Stimulated activated CD4-positive, alpha-beta T cell treated with anti-CD3 and anti-CD28 coated beads, Interleukin-2, amount 100 ng/mL, for 24 hours (primary cell): ENCODE results near the gene CDH3.
A peak's percentile ranks its signal among the peaks of the same experiment; 100 is the strongest.

Experiments
- DNase-seq, 2 donors: peaks; one replicate each; pipeline ENCODE4 v3.0.0-alpha.2; 2020

The CDH3 gene

DNA sequence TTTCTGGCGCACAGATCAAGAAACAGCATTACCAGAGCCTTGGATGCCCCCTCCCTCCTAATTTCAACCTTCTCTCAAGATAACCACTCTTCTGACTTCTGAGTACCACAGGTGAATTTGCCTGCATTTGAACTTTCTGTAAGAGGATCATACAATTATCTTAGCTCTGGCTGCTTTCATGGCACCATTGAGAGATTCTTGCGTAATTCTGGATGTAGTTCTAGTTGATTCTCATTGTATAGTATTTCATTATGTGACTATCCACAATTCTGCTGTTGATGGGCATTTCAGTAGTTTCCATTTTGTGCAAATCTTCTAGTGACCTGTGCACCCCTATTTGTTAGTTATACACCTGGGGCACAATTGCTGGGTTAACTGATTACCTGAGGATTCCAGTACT lies 7.5 kb downstream of the CDH3 start:
- no peak for DNase-seq

DNA sequence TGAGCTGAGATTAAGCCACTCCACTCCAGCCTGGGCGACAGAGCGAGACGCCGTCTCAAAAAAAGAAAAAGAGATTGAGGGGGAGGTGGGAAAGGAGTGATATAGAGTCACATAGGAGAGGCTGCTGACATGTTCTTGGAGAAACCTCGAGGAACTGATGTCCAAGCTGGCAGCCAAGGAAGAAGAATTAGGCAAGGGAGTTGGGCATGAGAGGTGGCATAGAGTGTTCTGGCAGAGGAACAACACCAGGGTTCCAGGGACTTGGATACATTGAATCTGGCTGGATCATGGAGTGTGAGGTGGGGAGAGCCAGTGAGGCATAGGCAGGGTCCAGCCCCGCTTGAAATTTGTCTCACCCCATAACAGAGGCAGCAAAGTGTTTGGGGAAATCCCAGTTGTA lies 10.7 kb downstream of the CDH3 start:
- no peak for DNase-seq

DNA sequence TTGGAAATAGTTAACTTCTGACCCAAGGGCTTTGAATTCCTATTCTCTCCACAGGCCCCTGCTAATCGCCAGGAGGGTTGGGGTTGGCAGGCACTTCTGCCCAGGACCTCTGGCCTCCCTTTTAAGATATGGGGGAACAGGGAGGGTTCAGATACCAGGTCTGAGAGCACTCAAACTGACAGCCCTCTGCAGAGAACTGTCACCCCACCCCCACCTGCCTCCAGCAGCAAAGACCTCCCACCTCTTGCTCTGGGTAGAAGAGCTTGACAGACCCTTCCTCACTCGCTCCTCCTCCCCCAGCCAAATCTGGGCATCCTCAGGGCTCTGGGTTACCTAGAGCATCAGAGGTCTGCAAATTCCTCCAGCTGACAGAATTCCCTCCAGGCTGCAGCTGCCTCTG lies 11.6 kb downstream of the CDH3 start:
- DNase-seq: no peak

- DNase-seq: no peak
Observed at GRCh38 chr16:68658341-68658973, 13.3 kb downstream of the CDH3 start.

DNA sequence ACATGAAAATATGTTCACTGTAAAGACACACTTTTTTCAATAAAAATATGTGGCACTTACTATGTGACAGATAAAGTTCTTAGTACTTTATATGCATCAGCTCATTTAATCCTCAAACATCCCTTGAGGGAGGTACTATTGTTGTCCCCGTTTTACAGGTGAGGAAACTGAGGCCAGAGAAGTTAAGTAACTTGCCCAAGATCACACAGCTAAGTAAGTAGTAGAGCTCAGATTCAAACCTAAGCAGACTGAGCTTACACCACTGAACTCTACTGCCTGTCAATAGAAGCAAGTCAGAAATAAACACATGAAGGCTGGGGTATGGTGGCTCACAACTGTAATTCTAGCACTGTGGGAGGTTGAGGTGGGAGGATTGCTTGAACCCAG lies 13.9 kb downstream of the CDH3 start:
- no peak for DNase-seq

DNA sequence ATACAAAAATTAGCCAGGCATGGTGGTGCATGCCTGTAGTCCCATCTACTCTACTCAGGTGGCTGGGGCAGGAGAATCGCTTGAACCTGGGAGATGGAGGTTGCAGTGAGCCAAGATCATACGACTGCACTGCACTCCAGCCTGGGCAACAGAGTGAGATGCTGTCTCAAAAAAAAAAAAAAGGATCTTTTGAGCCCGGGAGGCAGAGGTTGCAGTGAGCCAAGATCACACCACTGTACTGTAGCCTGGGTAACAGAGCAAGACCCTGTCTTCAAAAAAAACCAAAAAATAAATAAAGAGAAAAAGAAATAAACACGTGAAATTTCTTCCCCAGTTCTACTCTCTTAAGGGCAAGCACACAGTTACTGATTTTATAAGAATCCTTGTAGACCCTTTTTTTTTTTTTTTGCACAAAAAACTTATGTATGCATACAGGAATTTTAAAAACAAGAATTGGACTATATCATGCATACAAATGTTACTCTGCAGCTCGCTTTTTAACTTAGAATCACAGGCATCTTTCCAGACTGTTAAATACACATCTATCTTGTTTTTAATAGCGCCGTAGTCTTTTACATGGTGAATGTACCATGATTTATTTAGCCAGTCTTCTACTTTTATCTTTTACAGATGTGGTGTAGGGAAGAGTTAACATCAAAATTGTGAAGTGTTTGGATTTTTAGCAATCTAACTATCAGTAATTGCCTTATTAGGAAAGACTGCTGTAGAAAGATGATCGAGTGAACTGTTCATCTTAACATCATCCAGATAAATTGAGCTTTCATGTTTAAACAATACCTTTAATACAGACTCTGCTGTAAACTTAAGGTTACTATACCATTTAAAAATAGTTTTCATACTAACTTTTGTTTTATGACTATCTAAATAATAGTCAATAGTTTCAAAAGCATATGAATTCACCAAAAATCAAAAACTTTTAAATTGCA lies 14.6 kb downstream of the CDH3 start:
- DNase-seq: no peak

DNA sequence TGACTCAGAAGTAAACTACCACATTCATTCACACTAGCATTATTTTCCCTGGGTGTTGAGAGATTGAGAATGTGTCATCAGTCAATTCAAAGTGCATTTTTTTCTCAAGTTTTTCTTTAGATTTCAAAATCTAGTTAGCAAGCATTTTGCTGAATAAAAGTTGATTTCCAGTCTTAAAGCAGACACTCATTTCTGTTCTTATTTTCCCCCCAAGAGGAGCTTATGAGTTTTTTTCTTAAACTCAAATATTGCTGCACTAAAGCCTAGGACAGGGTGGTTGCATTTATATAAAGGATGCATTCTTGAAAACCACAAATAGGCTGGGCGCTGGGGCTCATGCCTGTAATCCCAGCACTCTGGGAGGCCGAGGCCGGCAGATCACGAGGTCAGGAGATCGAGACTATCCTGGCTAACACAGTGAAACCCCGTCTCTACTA lies 15.3 kb downstream of the CDH3 start:
- no peak for DNase-seq

- DNase-seq: no peak
Observed at GRCh38 chr16:68662035-68662434, 16.9 kb downstream of the CDH3 start.

- no peak for DNase-seq
Observed at GRCh38 chr16:68664297-68664696, 19.2 kb downstream of the CDH3 start.

GRCh38 chr16:68665501-68665900 lies 20.4 kb downstream of the CDH3 start:
- no peak for DNase-seq

DNA sequence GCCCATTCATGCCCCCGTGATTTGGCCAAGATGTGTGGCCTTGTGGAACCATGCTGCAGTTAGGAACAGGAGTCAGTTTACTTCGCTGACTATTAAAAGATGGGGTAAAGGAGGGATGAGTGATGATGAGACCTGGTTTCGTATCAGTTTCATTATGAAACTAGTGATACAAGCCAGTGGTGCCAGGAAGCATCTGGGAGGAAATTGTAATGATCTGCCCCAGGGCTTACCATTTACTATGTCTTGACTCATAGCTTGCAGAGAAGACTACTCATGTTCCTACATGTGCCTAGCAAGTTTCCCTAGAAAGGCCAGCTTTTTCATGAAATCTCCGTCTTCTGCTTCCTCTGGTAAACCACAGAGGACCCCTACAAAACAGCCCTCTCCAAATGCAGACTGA lies 23.2 kb downstream of the CDH3 start:
- DNase-seq: peak in 1 of 2 donors; percentile 24

- DNase-seq: no peak
Observed at GRCh38 chr16:68676113-68676860, 31.2 kb downstream of the CDH3 start.

DNA sequence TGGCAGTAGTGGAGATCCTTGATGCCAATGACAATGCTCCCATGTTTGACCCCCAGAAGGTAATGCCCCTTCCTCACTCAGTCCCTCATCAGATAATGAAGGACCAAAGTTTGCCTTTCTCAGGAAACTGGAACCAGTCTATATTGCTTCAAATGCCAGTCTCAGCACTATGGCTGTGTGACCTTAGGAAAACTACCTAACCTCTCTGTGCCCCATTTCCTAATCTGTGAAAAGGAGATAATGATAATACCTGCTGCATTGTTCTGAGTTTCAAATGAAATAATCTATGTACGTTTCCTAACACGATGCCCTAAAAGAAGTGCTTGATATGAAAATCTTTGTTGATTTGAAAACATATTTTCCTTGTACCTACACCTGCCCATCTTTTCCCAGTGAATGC lies 35.9 kb downstream of the CDH3 start:
- no peak for DNase-seq

GRCh38 chr16:68685685-68686478 lies 40.8 kb downstream of the CDH3 start:
- DNase-seq: no peak

DNA sequence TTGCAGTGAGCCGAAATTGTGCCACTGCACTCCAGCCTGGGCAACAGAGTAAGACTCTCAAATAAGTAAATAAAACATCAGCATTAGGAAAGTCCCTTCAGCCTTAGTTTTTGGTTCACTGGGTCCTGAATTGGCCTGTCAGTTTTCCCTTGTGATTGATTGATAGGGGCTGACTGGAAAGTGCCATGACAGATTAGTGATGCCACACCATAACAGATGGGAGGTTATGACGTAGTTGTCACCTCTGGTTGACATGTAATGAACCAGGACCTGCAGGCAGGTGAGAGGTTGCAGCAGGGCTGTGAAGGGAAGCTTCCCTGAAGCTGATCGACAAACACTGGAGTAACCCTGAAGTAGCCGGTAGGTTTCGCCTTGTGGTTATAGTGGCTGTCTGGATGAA lies 41.8 kb downstream of the CDH3 start:
- no peak for DNase-seq

GRCh38 chr16:68689921-68690320 lies 44.8 kb downstream of the CDH3 start:
- no peak for DNase-seq

GRCh38 chr16:68695575-68695974 lies 50.5 kb downstream of the CDH3 start:
- DNase-seq: no peak

DNA sequence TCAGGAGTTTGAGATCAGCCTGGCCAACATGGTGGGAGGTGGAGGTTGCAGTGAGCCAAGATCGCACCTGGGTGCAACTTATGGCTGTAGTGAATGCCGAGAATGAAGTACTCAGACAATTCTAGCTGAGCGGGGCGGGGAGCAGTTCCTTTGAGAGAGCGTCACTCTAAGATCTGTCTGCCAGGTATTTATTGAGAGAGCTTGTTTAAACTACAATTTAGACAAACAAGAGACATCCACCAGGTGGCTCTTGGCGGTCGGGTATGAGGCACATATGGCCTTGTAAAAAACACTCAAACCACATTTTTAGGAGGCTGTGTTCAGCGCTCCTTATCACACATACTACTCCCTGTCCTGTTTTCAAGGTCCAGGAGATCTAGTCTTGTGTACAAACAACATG lies 51.4 kb downstream of the CDH3 start:
- no peak for DNase-seq

DNA sequence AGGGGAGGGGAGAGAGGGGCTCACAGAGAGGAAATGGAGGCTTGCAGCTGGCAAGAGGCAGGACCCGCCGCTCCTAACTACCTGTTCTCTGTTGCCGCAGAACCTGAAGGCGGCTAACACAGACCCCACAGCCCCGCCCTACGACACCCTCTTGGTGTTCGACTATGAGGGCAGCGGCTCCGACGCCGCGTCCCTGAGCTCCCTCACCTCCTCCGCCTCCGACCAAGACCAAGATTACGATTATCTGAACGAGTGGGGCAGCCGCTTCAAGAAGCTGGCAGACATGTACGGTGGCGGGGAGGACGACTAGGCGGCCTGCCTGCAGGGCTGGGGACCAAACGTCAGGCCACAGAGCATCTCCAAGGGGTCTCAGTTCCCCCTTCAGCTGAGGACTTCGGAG lies 53.0 kb downstream of the CDH3 start:
- DNase-seq: no peak

- DNase-seq: no peak
Observed at GRCh38 chr16:68700120-68700519, 55.0 kb downstream of the CDH3 start.

DNA sequence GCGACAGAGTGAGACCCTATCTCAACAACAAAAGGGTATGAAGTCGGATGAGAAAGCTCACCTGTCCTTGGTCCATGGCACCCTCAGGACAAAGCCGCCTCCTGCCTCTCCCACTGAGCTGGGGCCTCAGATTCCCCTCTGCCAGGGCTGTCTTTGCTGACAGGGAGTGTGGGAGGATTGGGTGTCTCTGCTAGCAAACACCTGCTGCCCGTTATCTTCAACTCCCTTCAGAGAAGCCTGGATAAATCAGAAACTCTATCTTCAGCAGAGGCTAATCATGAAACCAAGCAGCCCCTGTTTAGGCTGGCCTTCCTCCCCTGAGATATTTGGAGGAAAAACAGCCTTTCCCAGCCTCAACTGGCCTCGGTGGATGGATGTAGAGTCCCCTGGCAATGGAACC lies 55.7 kb downstream of the CDH3 start:
- DNase-seq: no peak

GRCh38 chr16:68704232-68704867 lies 59.2 kb downstream of the CDH3 start:
- DNase-seq: peak; percentile 74 to 78
